Measurements from ENCODE around the gene RAB11A. TPM values are rescaled to one million over a fixed set of nuclear protein-coding genes. Genes with fewer than 3 reads are reported as not detected.

RAB11A gene
- total RNA-seq, 1 experiment from 2014 or later, result 263 TPM

- CTCF ChIA-PET, result interaction anchor here (0.6 to 1.7 kb wide), 4 partner anchors 8 to 241 kb away, joined by 3 to 7 read pairs (median 4); no protein-coding TSS in a partner anchor
- in situ Hi-C loops (cut with HindIII; ENCODE audit: low pct_unique_long_range_greater_than_20kb, low sequenced_read_pairs), result no loop called here
- POLR2A ChIA-PET, result interaction anchor here (0.6 to 0.7 kb wide), 2 partner anchors 11 to 52 kb away, joined by 3 to 5 read pairs; no protein-coding TSS in a partner anchor
Observed at GRCh38 chr15:65837301-65838294, 31.7 kb upstream of the RAB11A start.

More at GRCh38 chr15:65837301-65838294, 31.7 kb upstream of the RAB11A start:
- Histone ChIP-seq H3K4me1 (ENCODE audit: control insufficient read depth, insufficient read depth, low read length) (peaks cover 14% of the 10 kb centered on the region), H3K4me3 (ENCODE audit: low read depth in 2 of 2, low read length in 2 of 2) (no peak overlapping the region), H3K9me3 (ENCODE audit: control insufficient read depth, insufficient read depth, low read depth, low read length) (no peaks in the 10 kb centered on the region), H3K27me3 (ENCODE audit: control insufficient read depth, insufficient read depth, low read length) (no peaks in the 10 kb centered on the region), H3K27ac (ENCODE audit: low read length) (no peak overlapping the region), H3K36me3 (ENCODE audit: control insufficient read depth, insufficient read depth, low read length) (no peaks in the 10 kb centered on the region)
- no peak for DNase-seq (ENCODE audit: low read depth, low spot score)
- ATAC-seq, result no peak
- TF ChIP-seq CTCF (IDR thresholded peaks at IDR 0.05), result no peak
- TF ChIP-seq REST (IDR thresholded peaks at IDR 0.05; ENCODE audit: insufficient read depth in 1 of 2, low read depth in 2 of 2, low read length in 1 of 2), result no peak
- no peak for TF ChIP-seq TCF7L2 (IDR thresholded peaks at IDR 0.05; ENCODE audit: low read depth, low read length)
- no peak for TF ChIP-seq SIN3A (IDR thresholded peaks at IDR 0.05; ENCODE audit: borderline replicate concordance, insufficient read depth, low read depth, low read length)
- TF ChIP-seq POLR2AphosphoS5 (IDR thresholded peaks at IDR 0.05; ENCODE audit: low read depth, low read length), result no peak
- intact Hi-C loops (cut with micrococcal nuclease; ENCODE audit: unreplicated experiment), result no loop called here
- BruUV-seq (replicated peaks), result no TSS peak

All from Panc1 (cell line).